GM18502 (cell line): ENCODE results near the gene TARBP2.
"Not testable (repeated sequence)": the region's sequence is repeated elsewhere in the genome, so short reads cannot be mapped to it uniquely, and the experiment has no call there.

Experiments used
- ATAC-seq: cut with Tn5 transposase; IDR thresholded peaks from one replicate; pipeline ENCODE4 v1.9.1; 2021; ENCODE audit warnings: mild to moderate bottlenecking; ENCODE audit not compliant: unreplicated experiment, poor library complexity

TARBP2 gene

DNA sequence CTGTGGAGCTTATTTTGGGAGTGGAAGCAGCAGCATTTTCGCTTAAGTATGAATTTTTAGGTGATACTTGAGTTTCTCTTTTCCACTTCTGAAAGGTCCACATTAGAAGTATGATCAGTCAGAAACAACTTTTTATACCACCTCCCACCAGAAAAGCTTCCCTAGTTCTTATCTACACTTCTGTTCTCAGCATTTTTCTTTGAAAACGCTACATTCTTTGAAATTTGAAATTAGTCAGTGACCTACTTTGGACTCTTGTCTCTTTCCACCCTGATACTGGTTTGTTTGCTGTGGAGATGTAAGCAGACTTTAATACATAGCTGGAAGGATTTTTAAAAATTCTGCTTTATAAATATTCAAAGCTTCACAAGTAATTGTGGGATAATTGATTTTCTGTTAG, 27.0 kb upstream of the TARBP2 start:
- ATAC-seq = no peak

DNA sequence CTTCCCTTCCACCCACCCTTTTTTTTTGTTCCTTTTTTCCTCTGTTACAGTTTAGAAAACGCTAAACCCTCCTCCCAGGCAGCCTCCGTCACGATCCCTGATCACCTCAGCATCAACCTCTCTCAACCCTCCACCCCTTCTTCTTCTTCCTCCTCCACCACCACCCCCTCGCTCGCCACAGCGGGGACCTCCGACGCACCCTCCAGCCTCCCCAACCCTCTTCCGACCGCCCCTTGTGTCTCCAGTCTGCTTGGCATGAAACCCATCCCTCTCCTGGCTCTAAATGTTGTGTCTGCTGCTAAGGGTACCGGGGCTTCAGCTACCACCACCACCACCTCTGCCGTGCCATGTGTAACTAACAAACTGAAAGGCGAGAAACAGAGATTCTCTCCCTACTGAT, 26.3 kb upstream of the TARBP2 start:
- no peak for ATAC-seq

DNA sequence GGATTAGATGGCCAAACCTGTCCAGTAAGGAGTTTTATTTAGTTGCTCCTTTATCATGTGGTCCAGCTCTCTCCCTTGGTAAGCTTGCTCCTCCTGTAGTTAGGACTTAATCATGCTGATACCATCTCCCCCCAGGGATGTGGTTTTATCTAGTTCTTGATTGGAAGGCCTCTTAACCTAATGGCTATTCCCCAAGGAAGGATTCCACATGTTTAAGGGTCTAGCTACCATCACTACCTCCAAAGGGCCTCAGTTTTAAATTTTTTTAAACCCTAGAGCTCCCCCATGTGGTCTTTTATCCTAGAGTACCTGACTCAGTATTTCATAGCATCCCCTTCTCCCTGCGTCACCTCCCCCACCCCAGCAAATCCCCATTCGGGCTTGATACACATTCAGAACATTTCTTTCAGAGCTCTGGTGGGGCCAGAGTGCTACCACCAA, 24.3 kb upstream of the TARBP2 start:
- no peak for ATAC-seq

DNA sequence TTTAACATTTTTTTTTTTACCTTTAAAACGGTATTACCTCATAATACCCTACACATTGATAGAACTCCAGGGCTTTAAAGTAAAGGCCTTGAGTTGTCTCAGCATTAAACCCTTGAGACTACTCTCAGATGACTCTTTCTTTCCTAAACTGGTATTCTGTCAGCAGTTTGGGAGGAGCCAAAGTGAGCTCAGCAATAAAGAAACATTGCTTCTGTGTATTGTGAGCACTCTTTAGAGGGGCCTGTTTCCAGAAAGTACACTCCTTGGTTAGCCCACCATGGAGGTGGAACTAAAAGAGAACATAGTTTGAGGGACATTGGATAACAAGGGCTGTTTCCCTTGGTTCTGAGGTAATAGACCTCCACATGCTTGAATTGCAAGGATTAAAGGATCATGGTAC, 22.2 kb upstream of the TARBP2 start:
- no peak for ATAC-seq

DNA sequence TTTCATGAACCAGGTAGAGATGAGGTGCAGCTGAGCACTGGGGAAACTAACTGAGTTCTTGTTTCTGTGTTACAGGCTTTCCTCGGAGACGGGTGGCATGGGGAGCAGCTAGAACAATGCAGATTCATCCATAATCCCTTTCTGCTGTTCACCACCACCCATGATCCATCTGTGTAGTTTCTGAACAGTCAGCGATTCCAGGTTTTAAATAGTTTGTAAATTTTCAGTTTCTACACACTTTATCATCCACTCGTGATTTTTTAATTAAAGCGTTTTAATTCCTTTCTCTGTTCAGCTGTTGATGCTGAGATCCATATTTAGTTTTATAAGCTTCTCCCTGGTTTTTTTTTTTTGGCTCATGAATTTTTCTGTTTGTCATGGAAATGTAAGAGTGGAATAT, 21.8 kb upstream of the TARBP2 start:
- ATAC-seq = no peak

DNA sequence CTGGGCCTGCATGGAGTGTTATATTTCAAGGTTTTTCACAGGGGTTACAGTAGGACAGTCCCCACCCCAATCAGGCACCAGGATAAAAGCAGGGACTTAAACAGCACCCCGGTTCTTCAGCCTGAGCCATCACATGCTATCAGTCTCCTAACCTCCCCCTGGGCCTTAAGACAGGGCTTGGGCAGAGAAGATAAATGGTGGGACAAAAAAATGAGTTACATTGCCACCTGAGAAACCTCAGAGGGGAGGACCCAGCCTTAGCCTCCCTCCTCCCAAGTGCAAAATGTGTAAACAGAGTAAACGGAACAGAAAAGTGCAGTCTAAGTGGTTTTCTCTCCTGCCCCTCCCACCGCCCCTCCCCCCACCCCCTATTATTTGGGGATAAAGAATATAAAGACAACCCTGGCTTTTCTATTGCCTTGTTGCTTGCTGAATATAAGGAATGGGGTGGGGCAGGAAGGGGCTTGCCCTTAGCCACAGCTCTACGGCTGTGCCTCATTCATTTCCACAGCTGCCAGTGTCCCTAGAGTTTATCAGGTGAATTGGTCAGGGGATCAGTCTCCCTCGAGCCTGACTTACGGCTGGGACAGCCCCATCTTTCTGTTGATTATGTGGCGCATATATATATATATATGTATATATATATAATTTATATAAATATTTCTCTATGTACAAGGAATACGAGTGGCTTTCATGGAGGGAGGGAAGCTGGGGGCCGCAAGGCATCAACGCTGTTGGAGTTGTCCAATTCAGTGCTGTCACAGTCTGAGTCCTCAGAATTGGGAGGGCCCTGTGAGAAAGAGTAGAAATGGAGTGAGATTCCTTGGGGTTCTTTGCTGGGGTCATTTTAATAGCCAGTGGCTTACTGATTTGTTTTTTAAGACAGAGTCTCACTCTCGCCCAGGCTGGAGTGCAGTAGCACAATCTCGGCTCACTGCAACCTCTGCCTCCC, 20.3 kb upstream of the TARBP2 start:
- ATAC-seq = no peak

DNA sequence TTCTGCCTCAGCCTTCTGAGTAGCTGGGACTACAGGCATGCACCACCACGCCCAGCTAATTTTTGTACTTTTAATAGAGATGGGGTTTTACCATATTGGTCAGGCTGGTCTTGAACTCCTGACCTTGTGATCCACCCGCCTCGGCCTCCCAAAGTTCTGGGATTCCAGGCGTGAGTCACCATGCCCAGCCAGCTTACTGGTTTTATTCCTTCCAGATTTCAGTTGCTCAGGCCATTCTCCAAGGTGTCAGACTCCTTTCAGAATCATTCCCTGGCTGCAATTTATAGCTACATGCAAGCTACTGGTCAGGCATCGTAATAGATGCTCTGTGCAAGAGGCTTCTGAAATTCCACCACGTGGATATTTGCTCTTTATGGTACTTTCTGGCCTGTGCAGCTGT, 19.6 kb upstream of the TARBP2 start:
- ATAC-seq = not testable (repeated sequence)

DNA sequence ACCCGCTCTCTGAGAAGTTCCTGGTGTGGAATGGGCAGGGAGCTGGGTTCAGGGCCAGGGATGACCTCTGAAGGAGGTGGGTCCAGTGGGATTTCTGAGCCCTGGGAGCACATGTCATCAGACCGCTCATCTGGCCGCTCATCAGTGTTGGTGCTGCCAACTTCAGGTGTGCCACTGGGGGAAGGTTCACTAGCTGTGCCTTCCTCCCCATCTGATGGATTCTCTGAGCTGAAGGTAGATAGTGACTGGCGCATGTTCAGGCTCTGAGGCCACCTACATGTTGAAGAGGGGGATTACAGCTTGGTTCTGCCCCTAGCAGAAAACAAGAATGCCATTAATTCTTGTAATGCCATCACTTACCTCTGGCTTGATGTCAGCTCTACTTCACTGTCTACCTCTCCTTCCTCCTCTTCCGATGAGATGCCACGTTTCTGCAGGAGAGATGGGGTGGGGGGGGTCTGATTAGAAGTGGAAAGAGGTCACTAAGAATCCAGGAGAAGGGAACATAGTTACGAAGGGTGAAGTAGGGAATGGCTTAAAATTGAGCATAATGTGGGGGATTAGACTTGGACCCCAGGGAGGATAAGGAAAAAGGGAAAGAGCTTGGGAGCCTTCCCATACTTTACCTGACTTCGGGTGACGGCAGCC, 19.0 kb upstream of the TARBP2 start:
- no peak for ATAC-seq

DNA sequence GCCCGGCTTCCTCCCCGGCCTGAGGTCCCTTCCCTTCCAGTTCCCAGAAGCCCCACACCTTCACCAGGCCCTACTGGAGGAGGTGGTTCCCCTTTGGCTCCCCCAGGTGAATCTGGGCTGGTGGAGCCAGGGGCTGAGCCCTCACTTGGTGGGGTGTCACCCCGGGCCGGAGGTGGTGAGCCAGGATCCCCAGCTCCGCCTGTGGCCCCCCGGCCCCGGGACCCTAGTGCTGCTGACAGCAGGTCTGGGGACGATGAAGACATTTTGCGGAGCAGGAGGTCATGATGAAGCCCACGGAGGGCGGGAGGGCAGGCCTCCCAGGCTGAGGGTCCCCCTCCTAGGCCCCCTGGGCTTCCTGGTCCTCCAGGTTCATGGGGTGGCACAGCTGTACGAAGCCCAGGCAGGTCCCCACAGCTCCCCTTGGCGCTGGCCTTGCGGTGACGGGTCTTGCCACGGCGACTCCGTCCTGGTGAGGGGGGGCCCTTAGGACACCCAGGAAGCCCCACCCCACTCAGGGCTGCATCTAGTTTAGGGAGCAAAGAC, 18.4 kb upstream of the TARBP2 start:
- ATAC-seq = no peak

DNA sequence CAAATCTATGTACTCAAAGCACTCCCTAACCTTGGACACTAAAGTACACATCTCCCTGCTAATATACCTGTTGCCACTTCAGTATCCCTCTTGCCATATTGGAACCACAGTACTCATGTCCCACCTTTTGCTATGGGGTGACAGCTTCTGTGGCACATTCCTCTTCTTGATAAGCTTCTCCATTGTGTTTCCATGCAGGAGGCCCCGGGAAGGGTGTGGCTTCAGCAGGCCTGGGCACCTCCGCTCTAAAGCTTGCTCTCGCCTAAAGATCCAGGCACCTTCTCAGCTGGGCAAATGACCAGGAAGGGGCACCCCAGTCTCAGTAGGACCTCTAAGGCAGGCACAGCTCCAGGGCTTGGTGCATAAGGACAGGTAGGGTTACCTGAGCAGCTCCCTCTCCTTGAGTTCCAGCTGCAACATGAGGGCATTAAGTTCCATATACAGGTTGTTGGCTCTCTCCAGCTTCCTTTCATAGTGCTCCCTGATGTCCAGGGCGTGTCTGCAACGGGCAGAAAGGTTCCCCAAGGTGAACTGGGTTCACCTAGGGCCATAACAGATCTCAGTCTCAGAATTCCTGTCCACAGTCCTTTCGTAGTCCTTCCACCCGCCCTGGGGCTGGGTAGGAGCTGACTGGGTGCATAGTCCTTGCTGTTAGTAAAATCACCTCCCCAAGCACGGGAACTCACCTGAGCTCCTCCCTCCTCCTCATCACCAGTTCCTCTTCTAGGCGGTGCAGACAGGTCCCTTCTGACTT, 17.7 kb upstream of the TARBP2 start:
- ATAC-seq = no peak

DNA sequence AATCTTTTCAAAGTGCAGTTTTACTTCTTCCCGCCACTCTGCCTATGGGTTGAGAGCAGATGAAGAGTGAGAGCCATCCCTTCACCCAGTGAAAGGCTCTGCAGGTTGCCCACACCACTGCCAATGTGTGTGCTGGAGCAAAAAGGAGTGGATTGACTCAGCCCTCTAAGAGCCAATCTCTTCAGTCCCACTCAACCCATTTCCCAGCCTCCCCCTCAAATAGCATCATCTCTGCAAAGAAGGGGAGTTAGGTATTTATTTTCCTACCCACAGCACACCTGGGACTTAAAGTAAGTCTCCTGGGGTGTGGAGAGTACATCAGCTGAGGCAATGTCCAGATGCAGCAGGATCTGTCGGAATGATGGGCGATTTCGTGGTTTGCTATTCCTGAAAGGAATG, 17.1 kb upstream of the TARBP2 start:
- ATAC-seq = no peak

DNA sequence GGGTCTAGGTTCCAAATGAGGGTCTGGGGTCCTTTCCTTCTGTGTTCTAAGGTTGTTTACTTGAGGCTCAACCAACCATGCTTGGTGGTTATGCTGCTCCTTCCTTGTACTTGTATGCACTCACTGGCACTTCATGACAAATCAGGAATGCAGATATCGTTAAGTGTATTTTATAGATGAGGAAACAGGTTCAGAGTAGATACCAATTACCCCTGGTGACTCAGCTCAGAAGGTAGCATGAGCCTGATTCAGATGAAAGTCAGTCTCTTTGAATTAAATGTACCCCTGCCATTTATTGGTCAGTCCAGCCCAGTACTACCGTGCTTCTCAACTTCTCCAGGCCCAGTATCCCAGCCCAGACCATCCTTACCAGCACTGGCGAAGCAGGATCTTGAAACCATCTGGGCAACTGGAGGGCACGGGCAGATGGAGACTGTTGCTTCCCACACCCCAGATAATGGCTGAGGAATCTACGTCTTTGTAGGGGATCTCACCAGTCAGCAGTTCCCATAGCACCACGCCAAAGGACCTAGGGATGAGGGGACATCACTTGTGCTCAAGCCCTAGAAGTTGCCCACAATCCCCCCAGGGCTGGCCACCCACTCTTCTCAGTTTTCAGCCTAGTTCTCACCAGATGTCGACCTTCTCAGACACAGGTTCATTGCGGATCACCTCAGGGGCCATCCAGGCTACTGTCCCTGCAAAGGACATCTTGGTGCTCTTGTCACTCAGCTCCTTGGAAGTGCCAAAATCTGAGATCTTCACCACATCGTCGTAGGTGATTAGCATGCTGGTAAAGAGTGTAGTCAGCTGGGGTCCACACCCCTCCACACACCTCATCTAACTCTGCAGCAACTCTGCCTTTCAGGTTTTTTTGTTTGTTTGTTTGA, 16.2 kb upstream of the TARBP2 start:
- no peak for ATAC-seq

DNA sequence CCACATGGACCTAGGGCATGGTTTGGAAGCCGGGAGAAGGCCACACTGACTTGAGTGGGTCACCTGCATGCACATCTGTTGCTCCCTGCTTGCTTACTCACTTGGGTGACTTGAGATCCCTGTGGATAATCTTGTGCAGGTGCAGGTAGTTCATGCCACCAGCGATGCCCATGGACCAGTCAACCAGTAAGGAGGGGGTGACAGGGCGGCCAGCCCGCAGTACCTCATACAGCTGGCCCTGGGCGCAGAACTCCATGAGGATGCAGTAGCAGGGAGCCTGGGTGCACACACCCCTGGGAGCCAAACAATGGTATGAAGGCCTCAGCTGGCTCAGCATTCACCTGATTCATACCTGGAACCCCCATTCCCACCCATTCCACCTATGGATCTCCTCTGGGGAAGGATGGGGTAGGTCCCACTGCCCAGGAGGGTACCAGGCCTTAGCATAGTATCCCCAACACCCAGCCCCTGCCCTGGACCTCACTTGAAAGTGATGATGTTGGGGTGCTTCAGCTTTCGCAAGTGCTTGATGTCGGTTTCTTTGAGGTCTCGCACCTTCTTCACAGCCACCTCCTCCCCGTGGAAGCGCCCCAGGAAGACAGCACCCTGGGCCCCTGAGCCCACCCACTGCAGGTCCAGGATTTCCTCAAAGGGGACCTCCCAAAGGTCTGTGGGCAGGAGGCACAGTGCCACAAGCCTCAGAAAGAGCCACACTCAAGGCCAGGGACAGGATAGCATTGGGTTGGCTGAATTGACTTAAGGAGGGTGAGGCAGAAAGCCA, 14.9 kb upstream of the TARBP2 start:
- no peak for ATAC-seq

DNA sequence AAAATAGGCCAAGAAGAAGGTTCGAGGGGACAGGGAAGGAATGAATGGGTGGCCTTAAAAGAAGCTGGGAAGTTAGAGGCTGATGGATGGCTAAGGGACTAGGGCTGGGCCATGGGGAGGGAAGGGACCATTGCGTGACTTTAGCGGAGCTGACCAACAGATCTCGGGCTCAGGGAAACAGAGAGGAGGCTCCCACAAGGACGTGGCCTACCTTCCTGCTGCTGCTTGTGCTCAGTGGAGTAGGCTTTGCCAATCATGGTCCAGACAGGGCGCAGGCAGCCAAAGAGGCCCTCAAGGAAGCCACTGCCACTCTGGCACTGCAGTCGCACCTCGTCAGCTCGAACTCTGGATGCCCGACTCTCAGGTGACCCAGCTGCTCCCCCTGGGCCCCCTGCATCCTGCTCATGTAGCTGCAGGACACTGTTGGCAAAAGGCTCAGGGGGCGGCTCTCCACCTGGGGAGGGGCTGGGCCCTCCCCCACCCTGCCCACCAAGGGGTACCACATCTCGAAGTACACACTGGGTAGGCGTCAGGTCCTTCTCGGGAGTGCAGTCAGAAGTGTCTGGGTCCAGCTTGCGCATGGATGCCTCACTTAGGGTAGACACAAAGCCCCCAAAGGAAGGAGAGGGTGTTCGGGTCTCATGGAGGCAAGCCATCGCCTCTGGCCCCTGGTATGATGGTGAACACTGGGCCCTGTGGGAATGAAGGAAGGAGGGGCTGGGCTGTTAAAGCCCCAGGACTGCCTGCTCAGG, 14.2 kb upstream of the TARBP2 start:
- no peak for ATAC-seq

DNA sequence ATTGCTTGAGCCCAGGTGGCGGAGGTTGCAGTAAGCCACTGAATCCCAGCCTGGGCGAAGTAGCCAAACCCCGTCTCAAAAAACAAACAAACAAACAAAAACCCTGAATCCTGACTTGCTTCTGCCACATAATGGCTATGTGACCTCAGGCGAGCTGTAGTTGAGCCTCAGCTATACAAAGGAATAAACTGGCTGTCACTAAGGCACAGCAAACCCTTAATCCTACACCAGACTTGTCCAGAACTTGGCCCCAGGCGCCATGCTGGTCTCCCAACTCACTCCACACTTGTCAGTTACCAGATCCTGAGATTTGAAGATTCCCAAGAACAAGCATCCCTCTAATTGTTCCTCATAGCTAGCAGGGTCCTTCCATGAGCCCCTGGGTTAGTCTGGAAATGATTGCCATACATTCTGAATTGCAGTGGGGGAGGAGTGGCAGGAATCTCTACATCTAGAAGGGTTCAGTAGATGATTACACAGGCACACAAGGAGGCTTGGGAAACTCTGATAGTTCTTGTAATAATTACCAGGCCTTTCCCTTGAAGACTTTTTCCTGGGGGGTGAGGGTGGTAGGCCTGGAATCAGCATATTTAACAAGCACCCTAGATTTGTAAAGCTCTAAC, 11.7 kb upstream of the TARBP2 start:
- no peak for ATAC-seq

DNA sequence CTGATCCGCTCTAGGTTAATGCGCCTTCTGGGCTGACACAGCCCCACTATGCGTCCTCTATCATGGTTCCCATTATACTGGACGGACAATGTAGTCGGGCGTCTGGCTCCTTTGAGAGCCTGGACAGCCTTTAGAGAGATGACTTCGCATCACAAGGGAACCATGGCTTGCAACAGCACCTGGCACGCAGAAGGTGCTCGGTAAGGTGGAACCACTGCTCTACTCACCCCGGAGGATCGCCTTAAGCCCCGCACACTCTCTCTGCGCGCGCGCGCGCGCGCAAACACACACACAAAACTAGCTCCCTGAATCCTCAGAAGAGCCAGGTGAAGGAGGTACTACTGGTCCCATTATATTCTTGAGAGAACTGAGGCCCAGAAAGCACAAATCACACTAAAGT, 8.9 kb upstream of the TARBP2 start:
- no peak for ATAC-seq

DNA sequence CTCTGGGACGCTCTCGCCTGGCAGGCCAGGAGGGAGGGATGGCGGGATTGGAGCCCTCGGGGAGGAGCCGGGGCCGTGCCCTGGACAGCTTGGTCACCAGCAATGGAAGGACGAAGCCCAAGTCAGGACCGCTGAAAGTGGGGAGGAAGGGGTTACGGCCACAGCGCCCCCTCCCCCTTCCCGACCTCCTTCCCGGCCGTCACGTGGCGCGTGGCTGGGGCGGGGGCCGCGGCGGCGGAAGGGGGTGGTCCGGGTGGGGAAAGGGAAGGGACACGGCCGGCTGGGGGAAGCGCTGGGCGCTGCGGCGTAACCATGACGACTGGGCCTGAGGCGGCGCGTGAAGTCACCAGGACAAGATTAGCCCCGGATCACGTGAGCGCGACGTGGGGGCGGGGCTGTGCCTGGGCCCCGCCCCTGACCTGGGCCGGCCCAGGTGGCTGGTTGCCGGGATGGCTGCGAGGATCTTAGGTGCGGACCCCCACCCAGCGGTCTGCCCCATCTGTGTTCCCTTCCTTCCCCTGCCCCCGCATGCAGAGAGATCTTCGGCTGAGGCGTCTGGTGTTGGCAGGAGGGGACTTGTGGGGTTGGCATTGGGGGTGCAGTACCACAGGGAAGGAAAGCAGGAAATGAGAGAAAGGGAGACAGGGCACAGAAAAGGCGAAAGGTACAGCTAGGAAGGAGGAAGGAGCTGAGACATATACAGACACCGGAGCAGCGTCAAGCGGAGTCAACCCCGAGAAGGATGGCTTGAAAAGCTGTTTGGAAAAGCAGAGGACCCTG, 8.1 kb upstream of the TARBP2 start:
- ATAC-seq = peak; percentile 97
